Measurements from ENCODE around the gene PSMB11.

Gene PSMB11

GRCh38 chr14:23044840-23045239, 2.8 kb downstream of the PSMB11 start:
- DNase-seq: peak; percentile 27

- no peak for DNase-seq
These were observed 3.7 kb downstream of the PSMB11 start for GRCh38 chr14:23045419-23046357.

DNA sequence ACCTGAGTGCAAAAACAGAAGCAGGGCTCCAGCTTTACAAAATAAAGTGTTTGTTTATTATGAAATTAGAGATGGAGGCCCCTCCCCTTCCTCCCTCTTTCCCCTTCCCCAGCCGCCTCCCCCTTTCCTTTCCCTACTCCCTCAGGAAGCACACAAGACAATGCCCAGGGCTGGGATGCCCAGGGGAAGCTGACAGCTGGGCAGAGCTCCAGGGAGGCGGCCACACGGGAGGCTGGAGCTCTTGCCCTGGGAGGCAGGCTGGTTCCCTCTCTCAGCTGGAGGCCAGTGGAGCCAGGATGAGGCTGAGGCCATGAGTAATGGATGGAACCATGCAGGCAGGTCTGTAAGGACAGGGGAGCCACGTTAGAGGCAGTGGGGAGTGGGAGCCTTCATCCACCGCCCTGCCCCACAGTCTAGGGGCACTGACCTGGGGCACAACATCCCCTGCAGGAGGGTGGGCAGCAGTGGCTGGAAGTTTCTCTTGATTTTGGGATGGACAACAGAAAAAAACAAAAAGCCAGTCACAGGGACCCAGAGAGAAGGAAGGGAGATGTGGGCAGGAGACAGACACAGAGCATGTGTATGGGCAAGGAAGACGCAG, 5.1 kb downstream of the PSMB11 start:
- no peak for DNase-seq

GRCh38 chr14:23047751-23048693, 6.0 kb downstream of the PSMB11 start:
- no peak for DNase-seq

- DNase-seq: no peak
These were observed 7.0 kb downstream of the PSMB11 start for GRCh38 chr14:23049011-23049410.

DNA sequence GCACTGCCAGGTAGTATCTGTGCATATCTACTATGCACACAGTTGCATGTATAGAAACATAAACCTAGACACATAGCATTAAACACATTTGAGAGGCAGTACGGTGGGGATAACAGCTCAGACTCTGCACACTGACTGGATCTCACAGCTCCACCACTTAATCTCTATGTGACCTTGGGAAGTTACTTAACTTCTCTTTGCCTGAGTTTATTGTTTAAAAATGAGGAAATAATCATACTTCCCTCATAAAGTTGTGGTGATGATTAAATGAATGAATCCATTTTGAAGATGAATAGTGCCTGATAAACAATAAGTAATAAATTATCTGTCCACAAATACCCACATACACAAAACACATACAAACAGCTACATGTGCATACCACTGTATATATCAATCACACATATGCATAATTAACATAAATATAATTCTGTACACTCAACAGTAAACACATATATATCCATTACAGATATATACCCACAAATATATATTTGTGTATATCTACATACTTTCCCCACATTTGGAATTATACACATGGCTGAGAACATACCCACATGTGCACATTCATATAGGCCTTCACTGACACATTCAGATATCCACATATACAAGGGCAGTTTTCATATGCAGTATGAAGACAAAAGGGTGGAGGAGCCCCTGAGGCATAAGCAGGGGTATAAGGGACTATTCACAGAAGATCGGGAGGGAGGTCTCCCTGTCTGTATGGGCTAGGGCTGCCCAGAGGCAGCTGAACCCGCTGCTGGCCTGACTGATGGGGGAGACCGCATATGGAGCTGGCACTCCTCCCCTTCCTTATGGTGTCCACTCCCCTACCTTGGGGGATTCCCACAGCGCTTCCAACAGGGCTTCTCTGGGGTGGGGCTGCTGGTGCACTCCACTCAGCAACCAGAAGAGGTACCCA, 9.4 kb downstream of the PSMB11 start:
- no peak for DNase-seq

DNA sequence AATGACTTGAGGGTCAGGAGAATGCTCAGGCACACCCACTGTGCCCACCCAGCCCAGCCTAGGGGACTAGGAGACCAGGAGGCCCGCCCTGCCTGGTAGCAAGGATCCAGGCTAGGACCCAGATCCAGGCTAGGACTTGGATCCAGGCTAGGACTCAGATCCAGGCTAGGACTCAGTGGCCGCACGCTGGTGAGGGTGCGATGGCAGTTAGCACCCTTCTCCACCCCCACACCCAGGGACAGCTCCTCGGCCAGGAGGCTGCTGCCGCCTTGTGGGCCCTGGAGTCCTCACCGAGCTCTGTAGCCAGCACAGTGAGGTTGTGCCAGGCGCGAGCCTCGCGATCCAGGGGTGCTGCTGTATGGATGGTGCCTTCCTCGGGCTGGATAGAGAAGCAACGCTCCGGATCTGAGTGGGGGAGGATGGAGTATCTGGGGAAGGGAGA, 10.2 kb downstream of the PSMB11 start:
- DNase-seq: no peak

- no peak for DNase-seq
These were observed 10.7 kb downstream of the PSMB11 start for GRCh38 chr14:23052671-23053070.

DNA sequence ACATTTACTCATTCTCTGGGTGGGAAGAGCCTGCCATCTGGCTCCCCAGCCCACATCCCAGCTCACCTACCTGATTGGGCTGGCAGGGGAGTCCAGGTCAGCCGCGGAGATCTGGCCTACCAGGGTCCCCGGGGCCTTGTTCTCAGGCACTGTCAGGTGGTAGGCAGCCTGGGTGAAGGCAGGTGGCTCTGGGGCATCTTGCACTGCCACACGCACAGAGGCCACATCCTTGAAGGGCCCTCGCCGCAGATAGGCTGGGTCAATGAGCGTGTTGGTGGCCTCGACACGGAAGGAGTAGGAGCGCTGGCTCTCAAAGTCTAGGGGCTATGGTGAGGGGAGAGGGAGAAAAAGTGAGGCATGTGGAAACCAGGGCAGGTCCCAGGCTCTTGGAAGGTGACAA, 11.4 kb downstream of the PSMB11 start:
- DNase-seq: no peak

DNA sequence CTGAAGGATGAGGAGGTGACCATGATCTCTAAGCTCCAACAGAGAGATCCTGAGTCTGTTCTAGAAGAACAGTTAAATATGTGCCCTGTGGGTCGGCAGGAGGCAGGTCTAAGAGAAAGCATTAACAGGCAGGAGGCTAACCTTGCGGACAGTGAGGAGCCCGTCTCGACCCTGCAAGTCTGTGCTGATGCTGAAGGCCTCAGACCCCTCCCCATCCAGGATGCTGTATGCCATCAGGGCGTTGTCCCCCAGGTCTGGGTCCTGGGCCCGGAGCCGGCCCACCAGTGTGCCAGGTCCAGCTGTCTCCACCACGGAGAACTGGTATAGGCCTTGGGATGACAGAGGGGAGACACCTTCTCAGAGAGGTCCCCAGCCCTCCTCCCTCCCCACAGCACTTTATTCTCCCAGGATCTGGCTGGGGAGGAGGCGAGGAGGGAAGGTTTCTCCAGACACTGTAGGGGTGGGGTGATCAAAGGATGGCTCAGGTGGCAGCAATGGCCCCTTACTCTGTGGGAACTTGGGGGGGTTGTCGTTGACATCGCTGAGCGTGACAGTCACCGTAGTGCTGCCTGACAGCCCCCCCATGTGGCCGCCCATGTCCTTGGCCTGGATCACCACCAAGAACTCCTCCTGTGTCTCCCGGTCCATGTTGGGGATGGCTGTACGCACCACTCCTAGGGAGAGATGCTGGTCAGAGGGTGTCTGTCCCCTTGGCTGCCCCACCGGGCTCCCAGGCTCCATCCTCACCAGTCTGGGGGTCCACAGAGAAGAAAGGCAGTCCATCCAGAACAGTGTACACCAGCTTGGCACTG, 12.2 kb downstream of the PSMB11 start:
- peak; percentile 57 for DNase-seq

DNA sequence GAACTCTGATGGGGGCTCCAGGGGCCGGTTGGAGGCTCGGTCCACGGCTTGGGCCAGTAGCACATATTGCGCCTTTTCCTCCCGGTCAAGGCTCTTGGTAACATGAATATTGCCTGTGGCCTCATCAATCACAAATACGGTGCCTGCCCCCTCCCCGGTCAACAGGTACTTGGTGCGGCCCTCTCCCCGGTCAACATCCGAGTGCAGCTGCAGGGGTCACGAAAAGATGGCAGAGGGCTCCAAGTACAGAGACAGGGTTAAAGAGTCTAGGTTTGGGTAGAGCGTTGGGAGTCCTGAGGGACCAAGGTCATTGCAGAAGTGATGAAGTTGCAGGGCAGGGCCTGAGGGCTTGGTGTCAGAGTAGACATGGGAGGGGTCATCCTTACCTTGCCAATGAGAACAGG, 13.1 kb downstream of the PSMB11 start:
- DNase-seq: no peak

- no peak for DNase-seq
These were observed 13.7 kb downstream of the PSMB11 start for GRCh38 chr14:23055621-23056144.

DNA sequence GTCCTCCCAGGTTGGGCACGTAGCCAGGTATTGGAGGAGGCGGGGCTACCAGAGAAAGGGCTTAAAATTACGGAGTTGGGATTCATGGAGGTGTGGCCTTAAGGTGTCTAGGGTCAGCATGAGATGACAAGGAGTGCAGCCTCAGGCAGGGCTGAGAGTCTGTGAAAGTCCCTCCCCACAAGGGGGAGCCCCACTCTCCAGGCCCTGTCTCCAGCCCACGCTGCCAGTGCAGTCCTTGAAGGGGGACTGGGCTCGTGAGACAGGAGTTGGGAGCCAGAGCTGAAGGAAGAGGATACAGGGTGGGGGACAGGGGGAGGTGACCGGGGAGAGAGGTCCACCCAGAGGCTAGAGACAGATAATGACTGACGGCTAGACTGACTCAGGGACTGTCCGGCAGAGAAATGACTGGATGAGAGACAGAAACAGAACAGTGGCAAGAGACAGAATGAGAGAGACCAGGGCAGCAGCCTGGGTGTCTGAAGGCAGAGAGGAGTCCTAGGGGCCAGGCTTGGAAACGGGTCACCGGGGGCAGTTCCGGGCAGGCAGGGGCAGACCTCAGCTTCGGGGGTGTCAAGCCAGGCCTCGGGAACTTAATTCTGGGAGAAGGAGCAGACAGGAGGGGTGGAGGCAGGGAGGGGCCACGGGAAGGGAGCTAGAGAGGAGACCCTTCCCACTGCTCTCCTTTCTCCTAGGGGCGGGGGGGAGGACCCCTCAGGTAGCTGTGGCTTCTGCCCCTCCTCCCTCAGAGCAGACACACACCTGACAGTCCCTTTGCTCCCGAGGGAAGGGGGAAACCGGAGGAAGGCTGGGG, 14.3 kb downstream of the PSMB11 start:
- DNase-seq: peak; percentile 90

GRCh38 chr14:23056956-23057756, 15.1 kb downstream of the PSMB11 start, which contains the start of gene CDH24:
Gene CDH24, minus strand, starts transcription at chr14:23057520. Its CDS starts 1,787 bp downstream, at chr14:23055733.
- peak; percentile 91 for DNase-seq

- peak; percentile 92 for DNase-seq
These were observed 16.0 kb downstream of the PSMB11 start for GRCh38 chr14:23057757-23058653.

DNA sequence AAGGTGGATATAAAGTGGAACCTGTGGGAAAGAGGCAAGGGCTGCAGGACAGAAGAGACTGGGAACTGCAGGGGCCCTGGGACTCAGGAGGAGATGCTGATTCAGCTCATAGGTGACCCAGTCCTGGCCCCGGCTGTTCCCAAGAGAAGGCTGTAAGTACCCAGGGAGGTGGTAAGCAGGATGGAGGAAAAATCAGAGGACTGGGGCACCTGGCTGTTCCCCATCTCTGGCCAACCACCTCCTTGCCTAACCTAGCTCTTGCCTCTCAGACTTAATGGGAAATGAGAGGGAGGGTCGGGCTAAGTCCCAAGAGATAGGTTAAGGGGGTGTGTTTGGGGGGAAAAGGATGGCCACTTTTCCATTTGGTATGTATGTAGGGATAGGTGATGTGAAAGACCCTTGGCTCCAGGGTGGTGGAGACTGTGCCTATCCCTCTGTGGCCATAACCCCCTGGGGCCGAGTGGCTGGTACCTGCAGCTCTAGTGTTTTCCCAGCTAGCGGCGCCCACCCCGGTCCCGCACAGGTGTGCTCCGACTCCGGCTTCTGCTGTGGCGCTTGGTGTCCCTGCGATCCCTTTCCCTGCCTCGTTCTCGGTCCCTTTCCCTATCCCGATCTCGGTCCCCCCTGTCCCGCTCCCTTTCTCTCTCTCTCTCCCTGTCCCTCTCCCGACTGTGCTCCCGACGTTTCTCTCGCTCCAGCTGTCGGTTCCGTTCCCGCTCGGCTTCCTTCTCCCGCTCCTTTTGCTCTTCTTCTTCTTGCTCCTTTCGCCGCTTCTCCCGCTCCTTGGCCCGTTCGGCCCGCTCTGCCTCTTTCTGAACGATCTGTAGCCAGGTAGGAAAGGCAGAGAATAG, 16.9 kb downstream of the PSMB11 start:
- DNase-seq: no peak

Measured in hematopoietic multipotent progenitor cell treated with erythropoietin and hydrocortisone succinate and interleukin-3 and kit ligand, for 4 days (in vitro differentiated cells).